Measurements from ENCODE around the gene NOX5.
A peak's percentile ranks its signal among the peaks of the same experiment; 100 is the strongest.
"Not testable (repeated sequence)": the region's sequence is repeated elsewhere in the genome, so short reads cannot be mapped to it uniquely, and the experiment has no call there.

Gene NOX5

DNA sequence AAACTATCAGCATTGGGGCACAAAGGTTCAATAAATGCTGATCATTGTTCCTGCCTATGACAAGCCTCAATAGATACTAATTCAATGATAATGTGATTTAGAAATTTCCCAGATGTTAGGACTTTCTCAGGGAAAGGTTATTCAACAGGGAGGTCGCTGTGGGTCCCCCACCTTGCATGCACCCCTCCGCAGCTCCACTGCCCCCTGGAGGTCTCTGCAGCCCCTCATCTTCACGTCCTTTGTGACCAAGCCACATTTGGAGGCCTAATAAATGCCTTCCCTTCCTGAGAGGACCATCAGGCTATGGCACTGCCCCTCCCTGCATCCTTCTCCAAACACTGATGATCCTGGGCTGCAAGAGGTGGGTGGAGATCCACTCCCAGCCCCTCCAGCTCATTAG, 50.2 kb downstream of the NOX5 start:
- no peaks in the 10 kb centered on the region for H3K36me3 Mint-ChIP-seq (ENCODE audit: low read depth)
- H3K4me3 Mint-ChIP-seq = no peak overlapping the region
- no peaks in the 10 kb centered on the region for H3K4me1 Mint-ChIP-seq (ENCODE audit: low read depth)
- no peak overlapping the region for H3K27ac Mint-ChIP-seq
- intact Hi-C loops (cut with micrococcal nuclease) = no loop called here
- no peaks in the 10 kb centered on the region for H3K27me3 Mint-ChIP-seq
- H3K9me3 Mint-ChIP-seq = no peaks in the 10 kb centered on the region

DNA sequence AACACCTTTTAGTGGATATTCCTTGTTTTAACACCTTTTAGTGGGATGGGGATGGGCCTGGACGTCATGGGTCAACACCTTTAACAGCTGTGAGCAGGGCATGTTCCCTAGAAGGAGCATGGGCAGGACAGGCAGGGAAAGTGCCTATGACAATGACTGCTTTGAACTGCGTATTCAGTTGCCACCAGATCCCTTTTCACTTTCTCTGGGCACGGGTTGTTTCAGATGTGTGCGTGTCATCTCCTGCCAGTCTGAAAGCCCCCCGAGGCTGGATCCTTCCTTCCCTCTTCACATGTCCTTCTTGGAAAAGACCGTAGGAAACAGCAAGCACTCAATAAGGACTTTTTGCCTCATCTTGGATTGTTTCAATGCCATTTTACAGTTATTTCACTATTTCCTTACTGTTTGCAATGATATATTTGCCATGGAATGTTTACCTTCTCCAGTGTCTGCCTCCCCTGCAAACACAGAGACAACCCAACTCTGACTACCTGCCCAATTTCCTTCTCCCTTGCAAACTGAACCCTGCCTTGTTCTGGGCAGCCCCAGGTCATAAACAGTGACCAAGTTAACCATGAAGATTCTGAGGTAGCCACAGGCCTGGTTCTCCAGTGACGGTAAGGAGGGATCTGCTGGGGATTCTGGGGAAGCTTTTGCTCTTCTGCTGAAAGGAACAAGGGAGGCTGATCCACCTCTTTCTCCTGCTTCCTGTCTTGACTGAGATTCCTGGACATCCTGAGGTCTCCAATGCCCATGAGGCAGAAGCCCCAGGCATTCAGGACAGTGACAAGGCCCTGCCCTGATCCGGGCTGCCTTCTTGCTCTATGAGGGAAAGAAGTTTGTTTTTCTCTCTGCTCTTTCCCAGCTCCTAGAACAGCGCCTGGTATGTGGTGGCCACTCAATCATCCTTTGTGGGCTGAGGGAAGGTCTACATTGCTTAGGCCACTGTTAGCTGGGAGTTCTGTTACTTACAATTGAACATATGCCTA, 51.8 kb downstream of the NOX5 start:
- Mint-ChIP-seq H3K27ac (no peak overlapping the region), H3K9me3 (no peaks in the 10 kb centered on the region), H3K27me3 (peaks cover 10% of the 10 kb centered on the region), H3K4me1 (ENCODE audit: low read depth) (no peaks in the 10 kb centered on the region), H3K36me3 (ENCODE audit: low read depth) (no peaks in the 10 kb centered on the region), H3K4me3 (no peak overlapping the region)
- intact Hi-C loops (cut with micrococcal nuclease) = no loop called here

DNA sequence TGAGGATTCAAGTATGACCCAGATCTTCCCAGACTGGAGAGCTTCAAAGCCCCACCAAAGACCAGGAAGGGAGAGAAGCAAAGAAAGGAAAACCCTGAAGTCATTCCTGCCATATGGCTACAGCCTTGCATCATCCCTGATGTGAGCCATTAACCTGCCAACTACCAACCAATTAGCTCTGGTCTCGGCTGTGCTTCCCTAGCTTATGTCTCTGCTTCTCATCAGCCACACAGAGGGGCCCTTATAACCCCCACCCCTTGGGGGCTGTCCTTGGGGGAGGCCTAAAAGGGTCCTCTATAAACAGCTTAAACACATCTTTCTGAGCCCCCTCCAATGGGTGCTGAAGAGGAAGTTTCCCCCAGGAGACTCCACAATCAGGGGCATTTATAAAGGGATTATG, 52.8 kb downstream of the NOX5 start:
- no peak overlapping the region for H3K27ac Mint-ChIP-seq
- H3K4me1 Mint-ChIP-seq (ENCODE audit: low read depth) = no peaks in the 10 kb centered on the region
- H3K9me3 Mint-ChIP-seq = no peaks in the 10 kb centered on the region
- peaks cover 18% of the 10 kb centered on the region for H3K27me3 Mint-ChIP-seq
- H3K36me3 Mint-ChIP-seq (ENCODE audit: low read depth) = no peaks in the 10 kb centered on the region
- no peak overlapping the region for H3K4me3 Mint-ChIP-seq
- intact Hi-C loops (cut with micrococcal nuclease) = no loop called here

DNA sequence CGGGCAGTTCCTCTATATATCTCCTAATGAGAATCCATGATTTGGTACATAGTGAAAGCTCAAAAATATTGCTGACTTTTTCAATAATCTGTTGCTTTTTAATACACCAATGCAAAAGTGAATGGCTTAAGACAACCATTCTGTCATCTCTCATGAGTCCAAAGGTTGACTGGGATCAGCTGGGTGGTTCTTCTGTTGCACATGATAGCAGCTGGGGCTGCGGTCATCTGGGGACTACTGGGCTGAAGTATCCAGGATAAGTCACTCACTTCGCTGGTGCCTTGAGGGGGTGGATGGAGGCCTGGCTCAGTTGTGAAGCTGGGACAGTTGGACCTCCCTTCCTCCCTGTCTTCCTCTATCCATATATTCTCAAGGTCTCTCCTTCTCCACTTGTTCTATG, 53.7 kb downstream of the NOX5 start:
- Mint-ChIP-seq H3K36me3 (ENCODE audit: low read depth) (no peaks in the 10 kb centered on the region), H3K9me3 (no peaks in the 10 kb centered on the region), H3K4me1 (ENCODE audit: low read depth) (no peaks in the 10 kb centered on the region), H3K27me3 (peaks cover 19% of the 10 kb centered on the region), H3K4me3 (no peak overlapping the region), H3K27ac (no peak overlapping the region)
- intact Hi-C loops (cut with micrococcal nuclease) = no loop called here

DNA sequence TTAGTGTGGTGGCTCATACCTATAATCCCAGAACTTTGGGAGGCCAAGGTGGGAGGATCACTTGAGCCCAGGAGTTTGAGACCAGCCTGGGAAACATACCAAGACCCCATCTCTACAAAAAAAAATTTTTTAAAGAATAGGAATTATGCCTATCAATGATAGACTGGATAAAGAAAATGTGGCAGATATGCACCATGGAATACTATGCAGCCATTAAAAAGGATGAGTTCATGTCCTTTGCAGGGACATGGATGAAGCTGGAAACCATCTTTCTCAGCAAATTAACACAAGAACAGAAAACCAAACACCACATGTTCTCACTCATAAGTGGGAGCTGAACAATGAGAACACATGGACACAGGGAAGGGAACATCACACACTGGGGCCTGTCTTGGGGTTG, 54.8 kb downstream of the NOX5 start:
- peaks cover 29% of the 10 kb centered on the region for H3K27me3 Mint-ChIP-seq
- H3K27ac Mint-ChIP-seq; H3K4me3 Mint-ChIP-seq; H3K36me3 Mint-ChIP-seq (ENCODE audit: low read depth); intact Hi-C loops (cut with micrococcal nuclease); H3K9me3 Mint-ChIP-seq; H3K4me1 Mint-ChIP-seq (ENCODE audit: low read depth): not testable (repeated sequence)

DNA sequence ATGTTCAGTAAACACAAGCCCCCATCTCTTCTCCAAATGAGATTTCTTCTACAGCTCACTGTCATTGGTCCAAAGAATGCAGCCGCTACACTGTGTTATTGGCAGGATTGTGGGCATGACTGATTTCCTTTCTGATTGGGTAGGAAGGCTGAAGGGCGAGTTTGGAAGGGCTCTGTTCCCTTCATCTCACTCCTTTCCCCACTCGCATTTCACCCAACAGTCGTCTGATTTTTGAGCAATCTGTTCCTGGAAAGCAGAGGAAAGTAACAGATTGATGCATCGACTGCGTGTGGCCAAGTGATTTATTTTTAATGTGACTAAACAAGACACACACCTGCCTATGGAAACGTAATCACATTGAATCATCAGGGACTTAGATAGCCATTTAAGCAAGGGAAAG, 55.5 kb downstream of the NOX5 start:
- Mint-ChIP-seq H3K27ac (no peak overlapping the region), H3K27me3 (peaks cover 36% of the 10 kb centered on the region)
- intact Hi-C loops (cut with micrococcal nuclease) = no loop called here

DNA sequence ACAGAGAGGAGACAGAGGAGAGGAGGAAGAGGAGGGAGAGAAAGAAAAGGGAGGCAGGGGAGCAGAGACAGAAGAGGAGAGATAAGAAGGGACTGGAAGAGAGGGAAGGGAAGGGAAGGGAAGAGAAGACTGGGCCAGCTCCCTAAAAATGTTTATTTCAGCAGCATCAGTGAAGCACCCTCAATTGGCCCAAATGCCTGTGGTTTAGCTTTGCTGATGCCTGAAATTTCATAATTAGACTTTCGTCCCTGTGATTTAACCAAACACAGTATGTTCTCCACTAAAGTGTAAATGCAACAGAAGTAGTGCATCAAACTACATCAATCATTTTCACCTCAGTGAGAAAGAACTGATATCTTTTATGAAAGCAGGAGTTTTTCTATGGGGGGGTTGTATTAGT, 55.9 kb downstream of the NOX5 start:
- Mint-ChIP-seq H3K4me3 (no peak overlapping the region), H3K27me3 (peaks cover 39% of the 10 kb centered on the region), H3K4me1 (ENCODE audit: low read depth) (peaks cover 15% of the 10 kb centered on the region), H3K27ac (no peak overlapping the region), H3K9me3 (no peaks in the 10 kb centered on the region), H3K36me3 (ENCODE audit: low read depth) (no peaks in the 10 kb centered on the region)
- intact Hi-C loops (cut with micrococcal nuclease) = no loop called here

More for the DNA sequence above, 55.5 kb downstream of the NOX5 start:
- Mint-ChIP-seq H3K4me1 (ENCODE audit: low read depth) (peaks cover 14% of the 10 kb centered on the region), H3K36me3 (ENCODE audit: low read depth) (no peaks in the 10 kb centered on the region), H3K4me3 (no peak overlapping the region), H3K9me3 (no peaks in the 10 kb centered on the region)

DNA sequence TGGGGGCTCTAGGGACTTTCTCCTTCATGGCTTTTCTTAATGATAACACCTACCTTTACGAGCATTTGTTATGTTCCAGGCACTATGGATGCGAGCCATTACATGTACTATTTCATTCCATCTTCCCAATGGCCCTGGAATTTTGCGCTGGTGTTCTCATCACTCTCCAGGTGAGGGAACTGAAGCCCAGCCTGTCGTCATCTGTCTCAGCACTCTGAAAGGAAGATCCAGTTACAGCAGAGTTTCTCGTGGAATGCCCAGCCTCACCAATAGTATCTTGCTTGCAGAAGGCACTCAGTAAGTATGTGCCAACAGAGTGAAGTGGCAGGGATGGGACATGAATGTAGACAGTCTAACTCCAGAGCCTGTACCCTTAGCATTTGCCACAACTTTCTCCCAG, 56.8 kb downstream of the NOX5 start:
- intact Hi-C loops (cut with micrococcal nuclease) = no loop called here
- H3K27ac Mint-ChIP-seq = no peak overlapping the region
- peaks cover 15% of the 10 kb centered on the region for H3K4me1 Mint-ChIP-seq (ENCODE audit: low read depth)
- peaks cover 39% of the 10 kb centered on the region for H3K27me3 Mint-ChIP-seq
- H3K4me3 Mint-ChIP-seq = no peak overlapping the region
- H3K9me3 Mint-ChIP-seq = no peaks in the 10 kb centered on the region
- H3K36me3 Mint-ChIP-seq (ENCODE audit: low read depth) = no peaks in the 10 kb centered on the region

DNA sequence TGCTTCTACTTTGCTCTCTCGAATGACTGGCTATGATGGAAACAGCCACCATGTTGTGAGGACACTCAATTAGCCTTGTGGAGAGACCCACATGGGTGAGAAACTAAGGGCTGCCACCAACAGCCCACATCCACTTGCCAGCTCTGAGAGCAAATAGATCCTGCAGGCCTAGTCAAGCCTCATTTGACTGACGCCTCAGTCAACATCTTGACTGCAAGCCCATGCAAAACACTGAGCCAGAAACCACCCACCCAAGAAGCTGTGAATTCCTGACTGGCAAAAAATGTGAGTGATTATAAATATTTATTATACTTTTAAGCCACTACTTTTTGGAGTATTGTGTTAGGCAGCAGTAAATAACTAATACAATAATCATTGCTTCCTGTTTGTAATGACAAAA, 58.4 kb downstream of the NOX5 start:
- Mint-ChIP-seq H3K9me3 (no peaks in the 10 kb centered on the region), H3K27me3 (peaks cover 39% of the 10 kb centered on the region), H3K27ac (no peak overlapping the region), H3K4me1 (ENCODE audit: low read depth) (peaks cover 15% of the 10 kb centered on the region), H3K36me3 (ENCODE audit: low read depth) (no peaks in the 10 kb centered on the region), H3K4me3 (no peak overlapping the region)
- intact Hi-C loops (cut with micrococcal nuclease) = no loop called here

DNA sequence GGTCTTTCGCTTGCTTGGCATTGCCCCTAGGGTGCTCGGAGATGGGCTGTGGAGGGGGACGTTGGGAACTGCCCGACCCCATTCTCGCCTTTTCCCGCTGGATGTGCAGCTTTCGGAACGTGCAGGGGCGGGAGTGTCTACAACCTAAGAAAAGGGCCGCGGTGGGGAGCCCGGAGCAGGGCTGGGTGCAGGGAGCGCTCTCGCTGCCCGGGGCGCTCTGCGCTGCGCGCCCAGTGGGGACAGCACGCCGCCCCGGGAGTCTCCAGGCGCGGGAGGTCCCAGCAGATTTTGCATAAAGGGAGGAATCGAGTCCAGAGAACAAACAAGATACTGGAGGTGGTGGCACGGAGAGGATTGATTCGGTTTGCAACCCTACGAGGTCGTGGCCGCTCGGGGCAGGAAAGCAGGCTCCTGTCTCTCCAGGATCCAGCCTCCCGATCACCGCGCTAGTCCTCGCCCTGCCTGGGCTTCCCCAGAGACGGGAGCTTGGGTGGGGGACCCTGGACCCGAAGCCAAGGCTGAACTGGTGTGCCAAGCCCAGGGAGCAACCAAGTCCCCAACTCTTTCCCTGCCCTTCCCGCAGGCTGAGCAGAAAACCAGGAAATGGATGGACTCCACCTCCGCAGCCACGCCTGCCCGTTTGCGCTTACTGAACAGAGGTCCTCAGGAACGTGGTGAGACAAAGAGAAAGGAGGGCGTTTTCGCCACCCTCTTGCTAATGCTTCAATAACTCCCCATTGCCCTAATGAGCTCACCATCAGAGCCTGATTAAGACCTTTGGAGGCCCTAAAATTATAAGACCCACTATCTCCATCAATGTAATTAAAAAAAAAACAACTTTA, 59.7 kb downstream of the NOX5 start:
- Mint-ChIP-seq H3K27me3 (peaks cover 39% of the 10 kb centered on the region), H3K9me3 (no peaks in the 10 kb centered on the region), H3K27ac (no peak overlapping the region), H3K4me1 (ENCODE audit: low read depth) (peaks cover 19% of the 10 kb centered on the region), H3K4me3 (peak overlapping the region; percentile 76), H3K36me3 (ENCODE audit: low read depth) (no peaks in the 10 kb centered on the region)
- intact Hi-C loops (cut with micrococcal nuclease) = no loop called here

DNA sequence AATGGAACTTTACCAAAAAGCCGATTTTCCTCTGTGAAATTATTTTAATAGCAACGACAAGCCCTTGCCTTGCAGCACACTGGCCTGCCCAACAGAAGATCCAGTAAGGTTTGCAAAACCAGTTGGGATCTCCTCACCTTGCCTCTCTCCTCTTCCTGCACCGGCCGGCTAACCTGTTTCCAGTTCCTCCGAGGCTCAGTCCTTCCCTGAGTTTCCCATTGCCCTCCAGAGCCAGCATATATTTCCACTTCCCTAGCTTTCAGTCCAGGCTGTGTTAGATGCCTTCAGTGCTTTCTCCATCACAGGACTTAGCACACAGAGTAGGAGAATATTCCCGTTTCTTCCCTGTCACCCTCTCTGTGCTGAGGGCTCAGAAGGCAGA, 60.3 kb downstream of the NOX5 start:
- intact Hi-C loops (cut with micrococcal nuclease) = no loop called here
- H3K9me3 Mint-ChIP-seq = no peaks in the 10 kb centered on the region
- peaks cover 25% of the 10 kb centered on the region for H3K4me1 Mint-ChIP-seq (ENCODE audit: low read depth)
- H3K27me3 Mint-ChIP-seq = peaks cover 39% of the 10 kb centered on the region
- H3K36me3 Mint-ChIP-seq (ENCODE audit: low read depth) = no peaks in the 10 kb centered on the region
- H3K4me3 Mint-ChIP-seq = no peak overlapping the region
- no peak overlapping the region for H3K27ac Mint-ChIP-seq

DNA sequence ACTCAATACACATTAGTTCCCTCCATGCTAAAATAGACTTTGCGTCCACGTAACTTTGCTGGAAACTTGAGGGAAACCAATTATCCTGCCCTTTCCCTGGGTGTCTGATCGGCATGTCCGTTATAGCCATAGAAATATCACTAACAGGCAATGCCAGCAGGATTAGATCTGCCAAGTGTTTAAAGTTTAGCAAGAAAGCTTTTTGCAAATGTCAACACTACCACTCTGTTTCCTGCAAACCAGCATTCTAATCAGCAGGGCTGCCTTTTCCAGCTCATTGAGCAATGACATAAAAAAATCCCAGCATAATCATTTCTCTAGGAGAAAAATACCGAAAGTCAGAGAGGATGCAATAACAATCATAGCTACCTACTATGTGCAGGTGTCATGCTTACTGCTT, 60.9 kb downstream of the NOX5 start:
- H3K36me3 Mint-ChIP-seq (ENCODE audit: low read depth) = no peaks in the 10 kb centered on the region

DNA sequence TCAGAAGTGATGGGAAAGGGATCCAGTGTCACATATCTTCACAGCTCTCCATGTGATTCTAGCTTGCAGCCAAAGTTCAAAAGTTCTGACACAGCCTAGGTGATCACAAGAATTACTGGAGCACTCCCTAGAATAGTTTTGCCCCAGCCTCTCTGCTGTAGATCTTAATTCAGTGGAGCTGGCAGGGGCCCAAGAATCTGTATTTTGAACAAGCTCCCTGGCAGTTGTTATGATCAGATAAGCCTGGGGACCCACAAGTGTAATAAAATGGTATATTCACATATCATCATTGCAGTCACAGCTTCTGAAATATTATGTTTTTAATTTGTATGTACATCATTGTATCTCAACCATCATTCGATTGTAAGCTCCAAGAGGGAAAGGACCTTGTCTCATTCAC, 62.3 kb downstream of the NOX5 start:
- peaks cover 39% of the 10 kb centered on the region for H3K4me1 Mint-ChIP-seq (ENCODE audit: low read depth)
- no peaks in the 10 kb centered on the region for H3K9me3 Mint-ChIP-seq

More for the DNA sequence above, 60.9 kb downstream of the NOX5 start:
- no peak overlapping the region for H3K4me3 Mint-ChIP-seq
- intact Hi-C loops (cut with micrococcal nuclease) = no loop called here
- peaks cover 35% of the 10 kb centered on the region for H3K27me3 Mint-ChIP-seq
- H3K4me1 Mint-ChIP-seq (ENCODE audit: low read depth) = peaks cover 31% of the 10 kb centered on the region
- no peak overlapping the region for H3K27ac Mint-ChIP-seq
- no peaks in the 10 kb centered on the region for H3K9me3 Mint-ChIP-seq

DNA sequence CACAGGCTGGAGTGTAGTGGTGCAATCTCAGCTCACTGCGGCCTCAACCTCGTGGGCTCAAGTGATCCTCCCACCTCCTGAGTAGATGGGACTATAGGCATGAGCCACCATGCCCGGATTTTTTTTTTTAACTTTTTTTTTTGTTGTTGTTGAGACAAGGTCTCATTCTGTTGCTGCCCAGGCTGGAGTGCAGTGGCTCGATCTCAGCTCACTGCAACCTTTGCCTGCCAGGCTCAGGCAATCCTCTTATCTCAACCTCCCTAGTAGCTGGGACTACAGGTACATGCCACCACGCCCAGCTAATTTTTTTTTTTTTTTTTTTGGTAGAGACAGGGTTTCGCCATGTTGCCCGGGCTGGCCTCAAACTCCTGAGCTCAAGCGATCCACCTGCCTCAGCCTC, 64.1 kb downstream of the NOX5 start:
- H3K27me3 Mint-ChIP-seq = peaks cover 21% of the 10 kb centered on the region
- intact Hi-C loops (cut with micrococcal nuclease) = no loop called here
- peaks cover 35% of the 10 kb centered on the region for H3K4me1 Mint-ChIP-seq (ENCODE audit: low read depth)
- no peak overlapping the region for H3K27ac Mint-ChIP-seq
- no peaks in the 10 kb centered on the region for H3K9me3 Mint-ChIP-seq
- no peaks in the 10 kb centered on the region for H3K36me3 Mint-ChIP-seq (ENCODE audit: low read depth)
- no peak overlapping the region for H3K4me3 Mint-ChIP-seq

More for the DNA sequence above, 62.3 kb downstream of the NOX5 start:
- Mint-ChIP-seq H3K27ac (no peak overlapping the region), H3K36me3 (ENCODE audit: low read depth) (no peaks in the 10 kb centered on the region), H3K27me3 (peaks cover 29% of the 10 kb centered on the region), H3K4me3 (no peak overlapping the region)
- intact Hi-C loops (cut with micrococcal nuclease) = no loop called here
